Motor neuron (in vitro differentiated cells): ENCODE data around the gene ELL2. TPM values are rescaled to one million over a fixed set of nuclear protein-coding genes. Genes with fewer than 3 reads are reported as not detected.

Source experiments
- ATAC-seq, 8 experiments: fragments of 200-7000 bp; cut with Tn5 transposase; replicated peaks in 6 of 8; 2 replicates each; pipeline ENCODE4 v1.8.0; 2021; ENCODE audit warnings: mild to moderate bottlenecking in 8 of 8, moderate library complexity in 8 of 8
- H3K27ac ChIP-seq, 2 donors: fragments of 250-450 bp; sonication (Bioruptor Pico); 2 replicates each; pipeline ENCODE4 v1.9.0; 2021; ENCODE audit warnings: antibody characterized with exemption in 2 of 2, mild to moderate bottlenecking in 2 of 2, moderate library complexity in 1 of 2
- H3K4me1 ChIP-seq, 2 donors: fragments of 250-450 bp; sonication (Bioruptor Pico); replicated peaks in 1 of 2; 2 replicates each; pipeline ENCODE4 v1.6.1; 2021; ENCODE audit warnings: antibody characterized with exemption in 2 of 2, mild to moderate bottlenecking in 2 of 2, moderate library complexity in 1 of 2
- H3K4me3 ChIP-seq, 5 donors: fragments of 250-450 bp; sonication (Bioruptor Pico); 2 replicates each; pipeline ENCODE4 v1.9.0; 2021; ENCODE audit warnings: antibody characterized with exemption in 5 of 5, mild to moderate bottlenecking in 5 of 5, moderate library complexity in 4 of 5
- WGBS, 10 experiments: fragments of 450-650 bp; shearing (Covaris generic); methylation state at CpG; one replicate each; pipeline ENCODE4 v1.0.0; 2022; 5-methylcytosine and 5-hydroxymethylcytosine counted together
- in situ Hi-C, 9 experiments: fragments of 400-800 bp; cut with MboI; loops; one replicate each; pipeline ENCODE4 v1.15.0; 2021; ENCODE audit warnings: low sequenced_read_pairs in 9 of 9, low pct_unique_long_range_greater_than_20kb in 2 of 9; ENCODE audit not compliant: unreplicated experiment in 9 of 9
- total RNA-seq, 8 experiments: library from RNA; unstranded; fragments of 300-600 nt; gene quantifications; 2 replicates each; pipeline versions ENCODE4 v1.2.3 to v1.2.4, GENCODE V29; 2022

ELL2 gene
- total RNA-seq, 8 experiments from 2014 or later, result 3.4 to 46.2 (median 19.2) TPM

DNA sequence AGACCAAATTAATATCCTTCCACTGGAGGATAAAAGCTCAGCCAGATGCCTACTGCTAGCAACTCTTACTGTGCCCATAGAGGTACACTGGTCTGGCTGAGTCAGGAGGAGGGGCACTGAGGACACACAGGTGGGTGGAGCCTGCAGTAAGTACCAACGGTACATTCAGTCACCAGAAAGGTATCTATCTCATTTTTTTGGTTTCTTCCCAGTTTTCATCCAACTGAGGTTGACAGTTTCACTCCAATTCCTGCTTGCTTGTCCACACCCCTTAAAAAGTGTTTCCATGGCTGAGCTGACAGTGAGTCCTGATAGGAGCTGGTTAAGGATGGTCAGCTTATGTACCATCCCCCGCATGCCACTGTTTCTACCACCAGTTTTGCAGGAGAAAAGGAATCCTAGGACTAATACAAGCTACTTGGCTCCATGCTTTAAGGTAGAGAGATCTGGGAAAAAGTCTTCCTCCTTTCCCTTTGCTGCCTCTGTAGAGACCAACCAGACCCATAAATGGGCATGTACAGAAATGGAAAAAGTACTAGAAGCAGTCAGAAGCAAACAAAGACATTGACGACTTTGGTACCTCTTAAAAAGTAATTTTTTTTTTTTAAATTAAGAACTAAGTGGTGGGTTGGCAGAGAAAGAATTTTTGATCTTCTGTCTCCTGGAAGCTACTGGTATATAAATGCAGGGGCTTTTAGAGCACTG is 3.2 kb downstream of the ELL2 start:
- ATAC-seq, result no peak
- H3K4me3 ChIP-seq, result peak overlapping the region in 2 of 5 donors; percentile 73 to 99
- H3K4me1 ChIP-seq, result peaks cover 8 to 15% of the 10 kb centered on the region in 2 donors
- in situ Hi-C loops, result loop anchor here in 1 of 9 experiments (25.0 kb wide), 1 partner anchor 379 kb away; no protein-coding TSS in a partner anchor
- 0 to 100% (median 80%) methylated on average over 1 to 3 of the region's 3 CpGs; no CpG with 5 or more reads in 1 of the 10 experiments for WGBS, 10 experiments
- H3K27ac ChIP-seq, result no peak overlapping the region

DNA sequence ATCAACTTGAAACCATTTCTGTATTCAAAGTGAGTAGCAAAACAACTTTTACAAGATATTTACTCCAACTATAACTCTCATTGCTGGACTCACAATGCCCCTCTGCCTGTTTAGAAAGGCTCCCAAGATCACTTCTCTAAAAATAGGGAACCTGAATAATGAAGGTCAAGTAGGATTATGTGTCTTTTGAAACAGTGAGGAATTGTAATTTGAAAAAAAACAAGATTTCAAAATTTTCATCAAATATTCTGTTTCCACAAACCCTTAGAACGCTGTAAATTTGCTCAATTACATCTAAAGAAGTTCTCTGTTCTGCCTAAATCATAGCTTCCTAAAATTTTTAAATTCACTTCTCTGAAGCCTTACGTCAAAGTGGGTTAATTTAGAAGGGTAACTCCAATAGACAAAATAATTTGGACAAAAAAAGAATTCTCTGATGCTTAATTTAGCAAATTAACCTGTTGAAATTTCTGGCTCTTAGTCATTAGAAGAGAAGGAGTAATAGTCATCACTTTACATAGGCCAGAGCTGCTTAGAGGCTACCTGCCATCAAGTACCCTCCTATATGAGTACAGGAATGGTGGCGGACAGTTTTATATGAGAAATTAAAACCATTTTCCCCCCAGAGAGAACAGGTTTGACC is 4.0 kb downstream of the ELL2 start:
- ATAC-seq, result no peak
- H3K27ac ChIP-seq, result no peak overlapping the region
- in situ Hi-C loops, result loop anchor here in 1 of 9 experiments (25.0 kb wide), 1 partner anchor 380 kb away; no protein-coding TSS in a partner anchor
- 80 to 100% (median 97%) methylated on average over 1 to 3 of the region's 3 CpGs; no CpG with 5 or more reads in 1 of the 10 experiments for WGBS, 10 experiments
- H3K4me3 ChIP-seq, result no peak overlapping the region
- peaks cover 8 to 15% of the 10 kb centered on the region in 2 donors for H3K4me1 ChIP-seq

DNA sequence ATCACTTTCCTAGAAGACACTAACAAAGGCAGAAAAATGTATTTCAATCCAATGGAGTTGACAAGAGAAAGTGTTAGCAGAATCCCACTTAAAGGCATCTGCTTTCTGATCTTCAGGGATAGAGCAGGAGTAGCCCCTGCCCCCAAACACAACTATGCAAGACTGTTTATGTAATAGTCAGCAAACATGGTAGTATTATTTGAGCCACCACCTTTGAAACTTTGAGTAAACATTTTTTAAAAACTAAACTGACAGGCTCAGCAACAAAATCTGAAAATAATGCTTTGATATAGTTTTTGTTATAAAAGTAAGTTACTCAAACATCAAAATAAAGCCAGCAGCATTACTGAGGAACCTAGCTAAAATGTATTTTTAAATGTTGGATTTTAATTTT is 4.8 kb downstream of the ELL2 start:
- in situ Hi-C loops, result loop anchor here in 1 of 9 experiments (25.0 kb wide), 1 partner anchor 380 kb away; no protein-coding TSS in a partner anchor
- no peak overlapping the region for H3K27ac ChIP-seq
- no peak for ATAC-seq
- H3K4me1 ChIP-seq, result peaks cover 8 to 15% of the 10 kb centered on the region in 2 donors
- H3K4me3 ChIP-seq, result no peak overlapping the region

DNA sequence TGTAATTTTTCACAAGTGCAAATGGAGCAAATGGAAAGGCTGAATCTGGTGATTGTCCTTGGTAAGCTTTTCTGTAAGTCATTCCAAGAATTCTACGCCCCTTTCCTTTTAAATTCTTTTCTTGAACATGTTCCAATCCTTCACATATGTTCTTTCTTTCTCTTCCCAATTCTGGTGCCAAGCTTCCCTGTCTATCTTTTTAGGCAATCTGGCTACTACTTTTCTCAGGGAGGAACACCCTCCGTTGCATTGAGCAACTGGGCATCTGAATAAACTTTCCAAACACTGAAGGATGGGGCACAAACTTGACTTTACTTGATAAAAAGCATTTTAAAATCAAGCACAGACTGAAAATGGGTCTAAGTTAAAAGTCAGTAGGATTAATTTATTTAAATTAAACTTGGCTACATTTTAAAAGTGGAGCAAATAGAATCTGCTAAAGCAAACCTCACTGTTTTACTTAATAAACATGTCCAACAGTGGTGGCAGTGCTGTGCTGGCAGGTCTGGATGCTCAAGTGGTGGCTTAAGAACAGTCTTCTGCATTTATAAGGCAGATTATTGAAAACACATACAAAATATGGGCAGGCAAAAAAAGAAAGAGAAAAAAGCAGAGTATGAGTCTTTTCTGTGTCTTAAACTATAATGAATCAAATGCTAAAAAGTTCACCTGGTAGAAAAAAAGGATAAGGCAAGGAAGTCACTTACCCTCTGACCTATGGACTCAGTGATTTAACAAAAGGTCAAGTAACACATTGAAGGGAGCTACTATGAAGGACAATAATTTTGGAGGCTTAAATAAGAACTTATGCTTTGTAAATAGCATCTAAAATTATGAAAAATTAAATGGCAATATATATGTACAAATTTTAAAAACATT is 5.4 kb downstream of the ELL2 start:
- 4 to 100% (median 95%) methylated on average over 1 to 2 of the region's 2 CpGs for WGBS, 10 experiments
- in situ Hi-C loops, result loop anchor here in 1 of 9 experiments (25.0 kb wide), 1 partner anchor 381 kb away; no protein-coding TSS in a partner anchor
- no peak overlapping the region for H3K4me3 ChIP-seq
- H3K27ac ChIP-seq, result no peak overlapping the region
- peaks cover 8 to 15% of the 10 kb centered on the region in 2 donors for H3K4me1 ChIP-seq
- no peak for ATAC-seq

DNA sequence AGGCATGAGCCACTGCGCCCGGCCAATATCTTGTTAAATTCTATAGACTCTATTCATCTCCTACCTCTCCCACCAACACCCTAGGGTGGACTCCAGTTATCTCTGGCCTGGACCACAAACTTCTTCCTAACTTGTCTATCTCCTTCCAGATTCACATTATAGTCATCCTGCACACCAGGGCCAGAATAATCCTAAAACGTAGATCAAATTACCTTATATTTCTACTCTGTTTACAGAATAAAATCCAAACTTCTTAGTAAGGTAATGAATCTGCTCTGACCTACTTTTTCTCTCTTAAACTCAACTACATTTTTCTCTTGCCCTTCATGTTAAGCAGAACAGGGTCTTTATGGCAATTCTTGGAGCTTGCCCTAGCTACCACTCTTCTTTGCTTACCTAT is 6.9 kb downstream of the ELL2 start:
- WGBS, 10 experiments, result 83 to 100% (median 100%) methylated on average over 1 to 3 of the region's 3 CpGs; no CpG with 5 or more reads in 5 of the 10 experiments
- Histone ChIP-seq H3K4me3 (no peak overlapping the region), H3K27ac (no peak overlapping the region), H3K4me1 (peaks cover 8 to 15% of the 10 kb centered on the region in 2 donors)
- in situ Hi-C loops, result loop anchor here in 1 of 9 experiments (25.0 kb wide), 1 partner anchor 383 kb away; no protein-coding TSS in a partner anchor
- no peak for ATAC-seq

DNA sequence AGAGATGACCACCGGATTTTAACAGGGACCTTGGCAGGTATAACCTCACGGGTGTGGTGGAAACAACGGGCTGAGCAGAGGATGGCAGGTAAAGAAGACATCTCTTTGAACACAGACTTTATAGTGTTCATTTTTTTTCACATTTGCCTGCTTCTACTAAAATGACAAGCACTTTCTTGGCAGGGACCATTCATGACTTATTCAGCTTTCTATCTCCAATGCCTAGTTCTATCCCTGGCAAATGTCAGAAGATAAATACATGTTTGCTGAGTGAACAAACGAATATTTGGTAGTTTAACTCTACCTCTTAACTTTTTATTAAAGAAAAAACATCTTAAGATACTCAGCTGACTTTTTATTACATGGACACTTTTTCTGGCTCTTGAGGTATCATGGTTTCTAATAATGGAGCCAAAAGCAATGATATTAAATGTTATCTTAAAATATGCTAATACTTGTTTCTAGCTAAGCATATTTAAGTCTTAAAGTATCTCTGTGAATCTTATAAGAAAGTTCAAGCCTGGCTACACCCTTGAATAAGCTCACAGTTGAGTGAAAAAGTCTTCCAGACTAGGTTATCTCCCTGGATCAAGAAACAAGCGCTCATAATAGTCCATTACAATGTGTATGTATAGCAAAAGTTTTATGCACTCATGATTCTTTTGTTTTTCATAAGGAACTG is 8.5 kb downstream of the ELL2 start:
- Histone ChIP-seq H3K4me3 (no peak overlapping the region), H3K4me1 (no peaks in the 10 kb centered on the region), H3K27ac (no peak overlapping the region)
- ATAC-seq, result no peak
- in situ Hi-C loops, result loop anchor here in 1 of 9 experiments (25.0 kb wide), 1 partner anchor 384 kb away; no protein-coding TSS in a partner anchor
- WGBS, 10 experiments, result 54 to 100% (median 93%) methylated on average over 1 to 5 of the region's 5 CpGs

DNA sequence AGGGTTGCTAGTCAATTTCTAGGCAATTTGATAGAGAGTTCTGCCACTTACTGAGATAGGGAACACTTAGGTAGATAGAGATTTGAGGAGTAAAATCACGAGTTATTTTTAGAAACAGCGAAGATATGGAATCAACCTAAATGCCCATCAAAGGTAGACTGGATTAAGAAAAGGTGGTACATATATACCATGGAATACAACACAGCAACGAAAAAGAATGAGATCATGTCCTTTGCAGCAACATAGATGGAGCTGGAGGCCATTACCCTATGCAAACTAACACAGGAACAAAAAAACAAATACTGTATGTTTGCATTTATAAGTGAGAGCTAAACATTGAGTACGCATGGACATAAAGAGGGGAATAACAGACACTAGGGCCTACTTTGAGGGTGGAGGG is 9.7 kb downstream of the ELL2 start:
- H3K4me3 ChIP-seq, result no peak overlapping the region
- no peak for ATAC-seq
- H3K4me1 ChIP-seq, result no peaks in the 10 kb centered on the region
- H3K27ac ChIP-seq, result no peak overlapping the region
- in situ Hi-C loops, result loop anchor here in 1 of 9 experiments (25.0 kb wide), 1 partner anchor 385 kb away; no protein-coding TSS in a partner anchor
- WGBS, 10 experiments, result 68 to 100% (median 98%) methylated on average over 1 to 4 of the region's 4 CpGs

DNA sequence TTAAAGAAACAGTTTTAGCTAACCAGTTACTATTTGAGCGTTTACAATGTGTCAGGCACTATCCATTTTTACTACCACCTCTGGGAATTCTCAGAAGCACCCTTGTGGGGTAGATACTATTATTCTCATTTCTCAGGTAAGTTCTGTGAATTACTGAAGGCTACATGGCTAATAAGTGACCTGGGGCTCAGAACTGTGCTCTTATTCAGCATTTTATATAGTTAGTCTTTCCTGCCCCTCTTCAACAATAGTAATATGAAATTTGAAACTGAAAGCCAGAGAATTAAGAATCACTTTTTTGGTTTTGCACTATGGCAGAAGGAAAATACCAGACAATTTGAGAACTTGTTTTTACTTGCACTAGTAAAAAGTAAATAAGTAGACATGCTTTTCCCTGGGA is 11.8 kb downstream of the ELL2 start:
- WGBS, 10 experiments, result 73 to 100% (median 91%) methylated on average over 1 of the region's 1 CpG; no CpG with 5 or more reads in 1 of the 10 experiments
- H3K4me3 ChIP-seq, result no peak overlapping the region
- in situ Hi-C loops, result loop anchor here in 1 of 9 experiments (25.0 kb wide), 1 partner anchor 387 kb away; no protein-coding TSS in a partner anchor
- H3K4me1 ChIP-seq, result no peaks in the 10 kb centered on the region
- ATAC-seq, result no peak
- no peak overlapping the region for H3K27ac ChIP-seq

DNA sequence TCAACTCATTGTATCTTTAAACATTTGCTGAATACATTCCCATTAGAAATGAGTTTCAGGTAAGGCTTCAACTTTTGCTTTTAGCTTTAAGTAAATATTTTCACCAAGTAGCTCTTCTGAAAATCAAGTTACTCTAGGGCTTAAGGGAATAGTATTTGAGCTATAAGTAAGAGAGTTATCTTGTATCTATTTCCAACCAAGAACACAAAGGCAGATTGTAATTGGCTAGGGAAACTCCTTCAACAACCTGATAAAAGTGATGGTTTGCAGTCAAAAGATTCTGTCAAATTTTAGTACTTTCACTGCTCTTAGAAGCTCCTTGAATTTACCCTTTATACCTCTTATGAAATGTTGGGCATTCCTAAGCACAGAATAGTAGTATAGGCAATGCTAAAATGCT is 13.0 kb downstream of the ELL2 start:
- no peak for ATAC-seq
- in situ Hi-C loops, result no loop called here
- H3K4me1 ChIP-seq, result no peaks in the 10 kb centered on the region
- no peak overlapping the region for H3K4me3 ChIP-seq
- no peak overlapping the region for H3K27ac ChIP-seq

DNA sequence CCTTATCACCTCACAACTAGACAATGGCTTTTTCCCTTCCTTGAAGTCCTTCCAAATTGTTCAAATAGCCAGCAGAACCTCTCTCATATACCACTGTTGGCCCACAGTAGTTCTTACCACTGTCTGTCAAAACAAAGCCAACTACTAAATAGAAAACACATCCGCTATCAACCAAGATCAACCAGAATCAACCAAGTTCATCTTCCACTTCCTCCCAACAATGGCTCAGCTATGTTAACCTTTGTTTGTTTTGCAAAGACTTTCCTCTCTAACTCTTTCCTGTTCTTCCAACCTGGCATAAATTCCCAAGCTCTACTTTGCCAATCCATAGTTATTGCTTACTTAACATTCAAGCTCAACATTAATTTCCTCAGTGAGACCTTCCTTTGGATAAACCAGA is 15.2 kb downstream of the ELL2 start:
- no peak for ATAC-seq
- no peak overlapping the region for H3K27ac ChIP-seq
- H3K4me1 ChIP-seq, result peaks cover 0 to 6% of the 10 kb centered on the region in 2 donors
- in situ Hi-C loops, result no loop called here
- WGBS, 10 experiments, result 90 to 100% (median 100%) methylated on average over 1 of the region's 1 CpG; no CpG with 5 or more reads in 1 of the 10 experiments
- no peak overlapping the region for H3K4me3 ChIP-seq

DNA sequence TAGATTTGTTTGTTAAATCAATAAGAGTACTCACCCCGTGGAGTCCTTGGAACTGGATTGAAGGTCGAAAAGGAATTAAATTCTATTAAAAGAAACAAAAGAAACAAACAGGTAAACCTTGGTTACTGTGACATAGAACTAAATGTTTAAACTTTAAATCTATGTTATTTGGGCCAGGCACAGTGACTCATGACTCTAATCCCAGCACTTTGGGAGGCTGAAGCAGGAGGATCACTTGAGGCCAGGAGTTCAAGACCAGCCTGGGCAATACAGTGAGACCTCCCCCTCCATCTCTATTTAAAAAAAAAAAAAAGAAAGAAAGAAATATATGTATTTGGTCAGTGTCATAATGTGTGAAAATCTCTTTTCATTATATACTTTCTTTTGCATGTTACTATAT is 18.7 kb downstream of the ELL2 start:
- no peak overlapping the region for H3K27ac ChIP-seq
- 90 to 100% (median 100%) methylated on average over 2 of the region's 2 CpGs; no CpG with 5 or more reads in 1 of the 10 experiments for WGBS, 10 experiments
- peaks cover 8 to 23% of the 10 kb centered on the region in 2 donors for H3K4me1 ChIP-seq
- no peak for ATAC-seq
- H3K4me3 ChIP-seq, result no peak overlapping the region
- in situ Hi-C loops, result no loop called here

DNA sequence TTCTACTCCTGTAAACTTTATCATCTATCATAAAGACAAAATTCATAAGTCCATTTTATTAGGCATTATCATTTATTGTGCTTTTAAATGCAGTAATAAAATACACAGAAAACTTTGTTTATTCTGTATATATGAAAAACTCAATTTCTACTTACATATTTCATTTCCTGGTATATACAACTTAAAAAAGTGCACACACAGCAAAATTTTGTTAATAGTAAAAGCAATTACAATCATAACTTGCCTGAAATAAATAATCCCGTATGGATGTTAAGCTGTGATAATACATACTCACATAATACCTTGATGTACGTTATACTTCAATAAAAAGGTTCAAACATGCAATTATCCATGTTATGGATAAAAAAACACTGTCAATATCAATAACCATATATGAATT is 19.2 kb downstream of the ELL2 start:
- Histone ChIP-seq H3K4me1 (peaks cover 8 to 23% of the 10 kb centered on the region in 2 donors), H3K4me3 (no peak overlapping the region), H3K27ac (no peak overlapping the region)
- in situ Hi-C loops, result no loop called here
- ATAC-seq, result no peak
- 83 to 100% (median 96%) methylated on average over 2 of the region's 2 CpGs for WGBS, 10 experiments
